Sigmoid colon (tissue), 7 donors: ENCODE results near the gene ABT1. TPM values are rescaled to one million over a fixed set of nuclear protein-coding genes. Genes with fewer than 3 reads are reported as not detected.
"Not testable (repeated sequence)": the region's sequence is repeated elsewhere in the genome, so short reads cannot be mapped to it uniquely, and the experiment has no call there.

Experiments used
- DNase-seq: peaks from one replicate; pipeline ENCODE4 v3.0.0-alpha.2; 2019
- H3K27ac ChIP-seq, 4 donors: fragments of 200-600 bp; sonication (generic); one replicate each; pipeline ENCODE4 v1.5.1; 2016 to 2019; ENCODE audit warnings: mild to moderate bottlenecking in 1 of 4
- H3K27me3 ChIP-seq, 3 donors: fragments of 200-600 bp; sonication (generic); one replicate each; pipeline ENCODE4 v1.5.1; 2019; ENCODE audit warnings: mild to moderate bottlenecking in 1 of 3
- H3K36me3 ChIP-seq, 4 donors: fragments of 200-600 bp; sonication (generic); one replicate each; pipeline ENCODE4 v1.5.1; 2016 to 2019
- H3K4me1 ChIP-seq, 4 donors: fragments of 200-600 bp; sonication (generic); one replicate each; pipeline ENCODE4 v1.5.1; 2017 to 2019
- H3K4me3 ChIP-seq, 4 donors: fragments of 200-600 bp; sonication (generic); one replicate each; pipeline ENCODE4 v1.5.1; 2017 to 2019; ENCODE audit warnings: mild to moderate bottlenecking in 2 of 4, moderate library complexity in 1 of 4
- H3K9me3 ChIP-seq, 4 donors: fragments of 200-600 bp in 3 of 4; sonication (generic) in 3 of 4; one replicate each; pipeline versions ENCODE4 v1.5.1 to v1.6.1; 2013 to 2019
- EP300 ChIP-seq, 4 donors: sonication (generic); formaldehyde crosslinking; IDR thresholded peaks; one replicate each; pipeline ENCODE4 v1.6.1; 2017; ENCODE audit warnings: antibody characterized with exemption in 4 of 4
- POLR2A ChIP-seq, 2 donors: fragments of 450-650 bp; IDR thresholded peaks; one replicate each; pipeline ENCODE4 v1.6.1; 2016; ENCODE audit warnings: antibody characterized with exemption in 2 of 2, mild to moderate bottlenecking in 2 of 2, moderate library complexity in 2 of 2
- POLR2AphosphoS5 ChIP-seq, 4 donors: sonication (generic); formaldehyde crosslinking; IDR thresholded peaks; one replicate each; pipeline ENCODE4 v1.6.1; 2017; ENCODE audit warnings: antibody characterized with exemption in 4 of 4
- WGBS, 2 donors: extraction: QIAGEN DNeasy Blood & Tissue Kit; methylation state at CpG; one replicate each; pipeline ENCODE4 v1.1.7; 2013; 5-methylcytosine and 5-hydroxymethylcytosine counted together
- intact Hi-C: fragments of 100-400 bp; cut with DNase I; formaldehyde crosslinking; loops from one replicate; pipeline ENCODE4 v1.15.1; 2023
- polyA plus RNA-seq, 3 donors: library from polyadenylated mRNA; stranded (reverse); fragments of 200-250 nt; gene quantifications; one replicate each; pipeline ENCODE4 v1.2.3, GENCODE V29; 2013
- total RNA-seq, 4 donors: library from RNA; depleted of rRNA; stranded (reverse); fragments of >200 nt; gene quantifications; one replicate each; pipeline ENCODE4 v1.1.0, GENCODE V29; 2016
- TF ChIP-seq, protein P1 (sequence below), 4 experiments: fragments of 450-650 bp in 3 of 4; fragments of 200-600 bp in 1 of 4; IDR thresholded peaks; one replicate each; pipeline ENCODE4 v1.5.1; 2016 to 2019; ENCODE audit warnings: antibody characterized with exemption in 4 of 4, mild to moderate bottlenecking in 3 of 4, moderate library complexity in 2 of 4
- donor health status: healthy with polysubstance abuse.
- donor health status: Bipolar disorder and iron deficiency.
- donor health status: healthy.

Gene ABT1
- total RNA-seq (10 to 100 TPM; 10.2 to 19.4 (median 15.8) TPM), polyA plus RNA-seq (10 to 100 TPM; 12.6 to 21.3 (median 19.8) TPM)

DNA sequence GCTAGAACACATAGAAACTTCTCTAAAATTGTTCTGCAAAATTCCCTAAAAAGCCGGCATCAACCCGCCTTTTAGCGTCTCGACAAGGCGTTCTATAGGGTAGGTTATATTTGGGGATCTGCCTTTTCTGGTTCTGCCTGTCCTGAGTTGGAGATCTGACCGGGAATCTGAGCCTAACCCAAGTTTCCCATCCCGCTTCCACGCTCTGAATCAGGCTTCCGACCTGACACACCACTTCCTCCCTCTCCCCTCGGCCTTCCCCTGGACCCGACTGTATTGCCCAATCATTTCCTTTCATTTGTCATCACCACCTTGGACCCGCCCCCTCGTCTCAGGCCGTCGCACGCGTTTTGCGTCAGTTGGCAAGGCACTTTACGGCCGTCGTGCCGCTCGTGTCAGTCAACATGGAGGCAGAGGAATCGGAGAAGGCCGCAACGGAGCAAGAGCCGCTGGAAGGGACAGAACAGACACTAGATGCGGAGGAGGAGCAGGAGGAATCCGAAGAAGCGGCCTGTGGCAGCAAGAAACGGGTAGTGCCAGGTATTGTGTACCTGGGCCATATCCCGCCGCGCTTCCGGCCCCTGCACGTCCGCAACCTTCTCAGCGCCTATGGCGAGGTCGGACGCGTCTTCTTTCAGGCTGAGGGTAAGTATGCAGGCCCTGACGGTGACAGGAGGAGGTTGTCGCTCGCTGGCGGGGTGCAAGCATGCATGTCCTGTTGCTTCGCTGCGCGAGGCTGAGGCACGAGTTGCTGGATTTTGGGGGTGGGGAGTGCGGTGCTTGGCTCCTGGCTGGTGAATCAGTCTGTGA lies at the start of gene ABT1:
Gene ABT1, plus strand, starts transcription at position 375 of the 810 bp plus-strand sequence. Its CDS starts 30 bp downstream, at position 405.
- 0% methylated on average over 51 of the region's 51 CpGs for WGBS, 2 donors
- intact Hi-C loops: loop anchor here (2.0 to 5.0 kb wide), 4 partner anchors 59 to 1211 kb away; partner anchors contain the start of genes HMGN4 and ZNF322
- Histone ChIP-seq H3K36me3 (peaks cover 0 to 24% (median 9%) of the 10 kb centered on the region in 4 donors), H3K4me1 (peaks cover 0 to 25% (median 13%) of the 10 kb centered on the region in 4 donors), H3K4me3 (peak within 1 kb of the TSS; percentile 51 to 93 (median 84)), H3K27me3 (peaks cover 12 to 31% (median 26%) of the 10 kb centered on the region in 3 donors), H3K27ac (peak within 1 kb of the TSS; percentile 84 to 93 (median 88)), H3K9me3 (no peaks in the 10 kb centered on the region)
- TF ChIP-seq EP300 (IDR thresholded peaks at IDR 0.05): no peak
- TF ChIP-seq, protein P1, sequence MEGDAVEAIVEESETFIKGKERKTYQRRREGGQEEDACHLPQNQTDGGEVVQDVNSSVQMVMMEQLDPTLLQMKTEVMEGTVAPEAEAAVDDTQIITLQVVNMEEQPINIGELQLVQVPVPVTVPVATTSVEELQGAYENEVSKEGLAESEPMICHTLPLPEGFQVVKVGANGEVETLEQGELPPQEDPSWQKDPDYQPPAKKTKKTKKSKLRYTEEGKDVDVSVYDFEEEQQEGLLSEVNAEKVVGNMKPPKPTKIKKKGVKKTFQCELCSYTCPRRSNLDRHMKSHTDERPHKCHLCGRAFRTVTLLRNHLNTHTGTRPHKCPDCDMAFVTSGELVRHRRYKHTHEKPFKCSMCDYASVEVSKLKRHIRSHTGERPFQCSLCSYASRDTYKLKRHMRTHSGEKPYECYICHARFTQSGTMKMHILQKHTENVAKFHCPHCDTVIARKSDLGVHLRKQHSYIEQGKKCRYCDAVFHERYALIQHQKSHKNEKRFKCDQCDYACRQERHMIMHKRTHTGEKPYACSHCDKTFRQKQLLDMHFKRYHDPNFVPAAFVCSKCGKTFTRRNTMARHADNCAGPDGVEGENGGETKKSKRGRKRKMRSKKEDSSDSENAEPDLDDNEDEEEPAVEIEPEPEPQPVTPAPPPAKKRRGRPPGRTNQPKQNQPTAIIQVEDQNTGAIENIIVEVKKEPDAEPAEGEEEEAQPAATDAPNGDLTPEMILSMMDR (IDR thresholded peaks at IDR 0.05): no peak
- TF ChIP-seq POLR2AphosphoS5 (IDR thresholded peaks at IDR 0.05): peak; percentile 91 to 98 (median 92)
- TF ChIP-seq POLR2A (IDR thresholded peaks at IDR 0.05): peak; percentile 48 to 88
- DNase-seq: peak; percentile 99

- H3K36me3 ChIP-seq: peaks cover 8 to 39% (median 16%) of the 10 kb centered on the region in 4 donors
- H3K4me3 ChIP-seq, H3K27me3 ChIP-seq, intact Hi-C loops, H3K9me3 ChIP-seq, DNase-seq, H3K27ac ChIP-seq: not testable (repeated sequence)
- peaks cover 0 to 12% (median 0%) of the 10 kb centered on the region in 4 donors for H3K4me1 ChIP-seq
- 94 to 96% methylated on average over 18 of the region's 18 CpGs for WGBS, 2 donors
Observed at GRCh38 chr6:26547363-26547762, 49.4 kb upstream of the ABT1 start.

DNA sequence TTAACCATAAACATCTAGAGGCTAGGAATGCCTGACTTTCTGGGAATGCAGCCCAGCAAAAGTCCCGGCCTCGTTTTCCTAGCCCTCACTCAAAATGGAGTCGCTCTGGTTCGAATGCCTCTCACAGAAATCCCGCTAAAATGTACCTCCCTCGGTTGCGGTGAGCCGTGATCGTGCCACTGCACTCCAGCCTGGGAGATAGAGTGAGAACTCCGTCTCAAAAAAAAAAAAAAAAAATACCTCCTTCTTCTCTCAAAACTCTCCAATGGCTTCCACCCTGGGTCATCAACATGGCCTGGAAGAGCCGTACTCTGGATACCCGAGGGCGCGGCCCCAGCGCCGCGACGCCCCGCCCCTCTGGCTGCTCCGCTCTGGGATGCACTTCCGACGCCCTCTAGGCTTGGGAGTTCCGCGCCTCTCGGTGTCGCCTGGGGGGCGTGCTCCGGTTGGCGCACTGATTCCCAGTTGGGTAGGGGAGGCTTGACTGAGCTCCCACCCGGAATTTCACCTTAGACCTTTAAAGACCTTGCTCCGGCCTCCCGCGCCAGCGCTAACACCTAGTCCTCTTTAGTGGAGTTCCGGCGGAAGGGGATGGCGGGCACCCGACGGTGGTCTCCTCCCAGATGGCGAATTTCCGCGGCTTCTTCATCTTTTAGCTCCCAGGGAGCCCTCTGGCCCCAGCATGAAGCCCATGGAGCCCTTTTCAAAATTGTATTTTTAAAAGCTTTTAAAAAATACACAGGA lies 46.3 kb upstream of the ABT1 start:
- intact Hi-C loops: loop anchor here (5.0 kb wide), 1 partner anchor 238 kb away; no protein-coding TSS in a partner anchor
- WGBS, 2 donors: 4 to 12% methylated on average over 42 of the region's 42 CpGs
- peak overlapping the region; percentile 32 to 54 (median 47) for H3K4me3 ChIP-seq
- H3K4me1 ChIP-seq: peaks cover 4 to 24% (median 9%) of the 10 kb centered on the region in 4 donors
- DNase-seq: peak; percentile 80
- H3K9me3 ChIP-seq: no peaks in the 10 kb centered on the region
- H3K27me3 ChIP-seq: no peaks in the 10 kb centered on the region
- peaks cover 3 to 14% (median 7%) of the 10 kb centered on the region in 4 donors for H3K36me3 ChIP-seq
- peak overlapping the region; percentile 23 to 59 (median 42) for H3K27ac ChIP-seq
- TF ChIP-seq, protein P1 (IDR thresholded peaks at IDR 0.05): no peak
- TF ChIP-seq EP300 (IDR thresholded peaks at IDR 0.05): no peak
- TF ChIP-seq POLR2A (IDR thresholded peaks at IDR 0.05): no peak
- TF ChIP-seq POLR2AphosphoS5 (IDR thresholded peaks at IDR 0.05): no peak

DNA sequence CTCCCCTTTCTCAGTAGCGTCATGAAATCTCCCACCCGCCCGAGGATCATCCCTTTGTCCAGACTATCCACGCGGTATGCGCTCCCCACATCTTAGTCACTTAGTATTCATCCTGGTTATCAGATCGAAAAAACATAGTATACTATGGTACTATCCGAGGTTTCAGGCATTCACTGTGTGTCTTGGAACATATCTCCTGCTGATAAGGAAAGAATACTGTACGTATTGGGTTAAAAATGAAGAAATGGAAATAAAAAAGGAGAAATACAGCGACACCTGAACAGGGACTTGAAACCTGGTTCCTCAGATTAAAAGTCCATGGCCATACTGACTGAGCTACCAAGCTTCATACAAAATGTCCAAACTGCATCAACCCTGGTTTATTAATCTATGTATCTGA lies 44.5 kb upstream of the ABT1 start:
- WGBS, 2 donors: 86 to 90% methylated on average over 10 of the region's 10 CpGs
- no peaks in the 10 kb centered on the region for H3K36me3 ChIP-seq
- H3K27me3 ChIP-seq: no peaks in the 10 kb centered on the region
- no peaks in the 10 kb centered on the region for H3K9me3 ChIP-seq
- no peak overlapping the region for H3K27ac ChIP-seq
- H3K4me1 ChIP-seq: peaks cover 4 to 24% (median 9%) of the 10 kb centered on the region in 4 donors
- no peak for DNase-seq
- TF ChIP-seq POLR2A (IDR thresholded peaks at IDR 0.05) (no peak), EP300 (IDR thresholded peaks at IDR 0.05) (no peak), POLR2AphosphoS5 (IDR thresholded peaks at IDR 0.05) (no peak)
- TF ChIP-seq, protein P1 (IDR thresholded peaks at IDR 0.05): no peak
- intact Hi-C loops: loop anchor here (5.0 kb wide), 1 partner anchor 240 kb away; no protein-coding TSS in a partner anchor
- no peak overlapping the region for H3K4me3 ChIP-seq
